ENCODE data around the gene SLC29A2. TPM values are rescaled to one million over a fixed set of nuclear protein-coding genes. Genes with fewer than 3 reads are reported as not detected.

The SLC29A2 gene
- total RNA-seq, 1 experiment from 2014 or later, result 30.2 TPM

GRCh38 chr11:66418168-66418985, 46.8 kb upstream of the SLC29A2 start (continued):
- TF ChIP-seq ATF1 (CRISPR knock-in tag; IDR thresholded peaks at IDR 0.05), result 0 out of 2 replicates have a peak, but pooled peaks have one; percentile 58

GRCh38 chr11:66417000-66417399, 45.4 kb upstream of the SLC29A2 start:
- ATAC-seq (no peak), DNase-seq (ENCODE audit: low spot score) (no peak)
- no peak overlapping the region for H3K4me3 Mint-ChIP-seq
- H3K27me3 Mint-ChIP-seq (ENCODE audit: low read depth), result peaks cover 44% of the 10 kb centered on the region
- peaks cover 54% of the 10 kb centered on the region for H3K4me1 Mint-ChIP-seq
- H3K36me3 Mint-ChIP-seq, result no peaks in the 10 kb centered on the region
- CTCF ChIA-PET, result interaction anchor here (0.8 to 3.0 kb wide), 7 partner anchors 8 to 262 kb away, joined by 3 to 31 read pairs (median 4); partner anchors contain the start of genes ACTN3 and ZDHHC24
- no peak for TF ChIP-seq HMGA2 (CRISPR knock-in tag; IDR thresholded peaks at IDR 0.05)
- POLR2A ChIA-PET, result no interaction called here
- H3K27ac Mint-ChIP-seq, result no peak overlapping the region
- H3K9me3 Mint-ChIP-seq, result no peaks in the 10 kb centered on the region

GRCh38 chr11:66415423-66415822, 43.9 kb upstream of the SLC29A2 start:
- ChIA-PET POLR2A (interaction anchor here (1.4 to 1.8 kb wide), 2 partner anchors 65 to 262 kb away, joined by 5 read pairs; partner anchors contain the start of genes DPP3 and RBM4B), CTCF (interaction anchor here (1.8 to 2.1 kb wide), 4 partner anchors 27 to 263 kb away, joined by 8 to 11 read pairs (median 10); partner anchors contain the start of gene RBM4B)
- Mint-ChIP-seq H3K4me1 (peaks cover 51% of the 10 kb centered on the region), H3K4me3 (no peak overlapping the region), H3K9me3 (no peaks in the 10 kb centered on the region), H3K27me3 (ENCODE audit: low read depth) (peaks cover 33% of the 10 kb centered on the region), H3K27ac (no peak overlapping the region), H3K36me3 (no peaks in the 10 kb centered on the region)
- ATAC-seq, result no peak
- DNase-seq (ENCODE audit: low spot score), result no peak
- no peak for TF ChIP-seq E2F4 (CRISPR knock-in tag; IDR thresholded peaks at IDR 0.05; ENCODE audit: borderline replicate concordance, low read depth)
- TF ChIP-seq MLX (CRISPR knock-in tag; IDR thresholded peaks at IDR 0.05), result no peak
- TF ChIP-seq AR (CRISPR knock-in tag; IDR thresholded peaks at IDR 0.05), result no peak
- no peak for TF ChIP-seq OVOL2 (CRISPR knock-in tag; IDR thresholded peaks at IDR 0.05; ENCODE audit: borderline replicate concordance)
- no peak for TF ChIP-seq SP1 (CRISPR knock-in tag; conservative IDR thresholded peaks at IDR 0.05)
- no peak for TF ChIP-seq ZBTB21 (CRISPR knock-in tag; IDR thresholded peaks at IDR 0.05; ENCODE audit: borderline replicate concordance)
- no peak for TF ChIP-seq ZNF232 (CRISPR knock-in tag; IDR thresholded peaks at IDR 0.05)

- ChIA-PET CTCF (interaction anchor here (0.8 to 2.1 kb wide), 8 partner anchors 14 to 264 kb away, joined by 3 to 11 read pairs (median 8); partner anchors contain the start of genes MRPL11, PELI3 and RBM4B), POLR2A (interaction anchor here (0.6 to 1.8 kb wide), 4 partner anchors 13 to 263 kb away, joined by 3 to 5 read pairs (median 4); partner anchors contain the start of genes DPP3 and RBM4B)
- TF ChIP-seq TCF7 (CRISPR knock-in tag; IDR thresholded peaks at IDR 0.05; ENCODE audit: low read depth) (no peak), IRF2 (CRISPR knock-in tag; IDR thresholded peaks at IDR 0.05; ENCODE audit: borderline replicate concordance, low read depth) (no peak), TEAD4 (CRISPR knock-in tag; IDR thresholded peaks at IDR 0.05) (0 out of 2 replicates have a peak, but pooled peaks have one; percentile 22), TEAD1 (CRISPR knock-in tag; IDR thresholded peaks at IDR 0.05) (peak; percentile 54; the same call in 1 of the 2 replicates), E2F1 (CRISPR knock-in tag; IDR thresholded peaks at IDR 0.05) (no peak)
- no peaks in the 10 kb centered on the region for H3K9me3 Mint-ChIP-seq
- peak; percentile 33 for DNase-seq (ENCODE audit: low spot score)
- H3K4me1 Mint-ChIP-seq, result peaks cover 46% of the 10 kb centered on the region
- ATAC-seq, result peak; percentile 82
- peak overlapping the region; percentile 39 for H3K4me3 Mint-ChIP-seq
- H3K27ac Mint-ChIP-seq, result peak overlapping the region; percentile 78
- H3K27me3 Mint-ChIP-seq (ENCODE audit: low read depth), result peaks cover 33% of the 10 kb centered on the region
- no peaks in the 10 kb centered on the region for H3K36me3 Mint-ChIP-seq
Measured at GRCh38 chr11:66414120-66414934, 42.8 kb upstream of the SLC29A2 start.

Measured in WTC11 (cell line).